ENCODE measurements around the gene SLC25A39. TPM values are rescaled to one million over a fixed set of nuclear protein-coding genes. Genes with fewer than 3 reads are reported as not detected.
"Not testable (repeated sequence)": the region's sequence is repeated elsewhere in the genome, so short reads cannot be mapped to it uniquely, and the experiment has no call there.

The SLC25A39 gene
- total and polyA plus RNA-seq, 9 of the 15 experiments (the other 6 are each of a cell fraction or from before 2014, with no cell fraction given): 4.8 to 267 (median 140) TPM

DNA sequence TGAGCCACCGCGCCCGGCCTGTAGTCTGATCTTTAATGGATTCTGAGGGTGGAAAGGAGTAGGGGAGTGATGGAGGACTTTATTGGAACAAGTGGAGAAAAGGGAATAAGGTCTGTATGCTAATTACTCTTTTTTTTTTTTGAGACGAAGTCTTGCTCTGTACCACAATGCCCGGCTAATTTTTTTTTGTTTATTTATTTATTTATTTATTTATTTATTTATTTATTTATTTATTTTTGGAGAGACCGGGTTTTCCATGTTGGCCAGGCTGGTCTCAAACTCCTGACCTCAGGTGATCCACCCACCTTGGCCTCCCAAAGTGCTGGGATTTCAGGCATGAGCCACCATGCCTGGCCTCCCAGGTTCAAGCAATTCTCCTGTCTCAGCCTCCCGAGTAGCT is 4.9 kb upstream of the SLC25A39 start:
- H3K27me3 ChIP-seq (ENCODE audit: control insufficient read depth in 2 of 2, insufficient read depth in 2 of 2, low read length in 2 of 2); H3K27ac ChIP-seq (ENCODE audit: extremely low read depth, low read depth, low read length); intact Hi-C loops (cut with micrococcal nuclease); H4K20me1 ChIP-seq (replicated peaks; ENCODE audit: control insufficient read depth, insufficient read depth, low read length); BruUV-seq (replicated peaks); CTCF ChIA-PET (ENCODE audit: low intra/inter-chr PET ratio); H2AFZ ChIP-seq (ENCODE audit: low read depth, low read length); ATAC-seq; H3K4me2 ChIP-seq (ENCODE audit: insufficient read depth, low read length); H3K79me2 ChIP-seq (ENCODE audit: control insufficient read depth, insufficient read depth, low read length); H3K4me3 ChIP-seq; FAIRE-seq; H3K9me1 ChIP-seq (ENCODE audit: control insufficient read depth, insufficient read depth, low read length); H3K36me3 ChIP-seq (ENCODE audit: control insufficient read depth, insufficient read depth, low read length); H3K9me3 ChIP-seq (replicated peaks; ENCODE audit: control insufficient read depth, insufficient read depth, low read depth, low read length); H3K9ac ChIP-seq (ENCODE audit: insufficient read depth in 1 of 2, low read depth in 2 of 2, low read length in 2 of 2); DNase-seq (ENCODE audit: extremely low read depth in 1 of 4, low spot score in 3 of 4): not testable (repeated sequence)
- in situ Hi-C loops (cut with MboI): loop anchor here (5.0 to 25.0 kb wide), 2 partner anchors 117 to 392 kb away; partner anchors contain the start of gene PPY
- POLR2A ChIA-PET: interaction anchor here (1.0 kb wide), 1 partner anchor 131 kb away, joined by 5 read pairs; no protein-coding TSS in a partner anchor
- H3K4me1 ChIP-seq (replicated peaks in 1 of 2; ENCODE audit: control insufficient read depth in 2 of 2, insufficient read depth in 2 of 2, low read length in 2 of 2): peaks cover 8 to 36% of the 10 kb centered on the region in 2 experiments; a peak in 4 of 5 replicates
- WGBS (ENCODE audit: insufficient coverage, low coverage, missing lambda C conversion rate): 82% methylated on average over 7 of the region's 7 CpGs

DNA sequence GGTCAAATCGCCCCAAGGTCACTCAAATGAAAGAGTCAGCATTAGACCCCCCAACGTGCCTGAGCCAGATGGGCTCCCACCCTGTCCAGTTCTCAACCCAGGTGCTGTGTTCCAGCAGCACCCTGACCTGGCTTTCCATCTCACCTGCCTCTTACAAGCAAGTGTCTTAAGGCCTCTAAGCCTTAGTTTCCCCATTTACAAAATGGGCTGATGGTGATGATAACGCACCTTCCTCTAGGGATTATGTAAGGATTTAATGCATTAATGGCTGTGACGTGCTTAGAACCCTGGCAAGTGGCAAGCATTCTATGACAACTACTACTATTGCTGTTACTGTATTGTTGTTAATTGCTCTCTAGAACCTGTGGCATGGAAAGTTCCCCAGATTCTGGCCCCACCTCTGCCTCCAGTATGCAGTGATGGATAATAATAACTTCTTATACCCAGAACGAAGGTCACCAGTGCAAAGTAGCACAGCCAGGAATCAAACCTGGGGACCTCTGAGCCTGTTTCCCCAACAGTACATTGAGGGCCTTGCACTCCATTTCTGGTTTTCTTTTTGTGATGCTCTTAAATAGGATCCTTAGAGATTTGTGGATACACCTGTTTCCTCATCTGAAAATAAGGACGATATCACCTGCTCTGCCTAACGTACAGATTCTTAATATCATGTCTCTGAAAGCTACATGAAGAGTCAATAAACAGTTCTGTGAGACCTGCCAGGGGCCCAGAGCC is 3.3 kb upstream of the SLC25A39 start:
- Histone ChIP-seq H3K79me2 (ENCODE audit: control insufficient read depth, insufficient read depth, low read length) (peaks cover 25% of the 10 kb centered on the region), H3K4me3 (no peak overlapping the region), H3K9me3 (replicated peaks; ENCODE audit: control insufficient read depth, insufficient read depth, low read depth, low read length) (no peaks in the 10 kb centered on the region), H3K4me2 (ENCODE audit: insufficient read depth, low read length) (no peak overlapping the region), H3K27me3 (ENCODE audit: control insufficient read depth in 2 of 2, insufficient read depth in 2 of 2, low read length in 2 of 2) (no peaks in the 10 kb centered on the region), H3K9ac (ENCODE audit: insufficient read depth in 1 of 2, low read depth in 2 of 2, low read length in 2 of 2) (no peak overlapping the region), H3K9me1 (ENCODE audit: control insufficient read depth, insufficient read depth, low read length) (no peaks in the 10 kb centered on the region), H3K36me3 (ENCODE audit: control insufficient read depth, insufficient read depth, low read length) (peaks cover 3% of the 10 kb centered on the region; the same call in 1 of the 3 replicates), H3K27ac (ENCODE audit: extremely low read depth, low read depth, low read length) (no peak overlapping the region), H3K4me1 (replicated peaks in 1 of 2; ENCODE audit: control insufficient read depth in 2 of 2, insufficient read depth in 2 of 2, low read length in 2 of 2) (peaks cover 11 to 52% of the 10 kb centered on the region in 2 experiments; a peak in 4 of 5 replicates), H4K20me1 (replicated peaks; ENCODE audit: control insufficient read depth, insufficient read depth, low read length) (no peaks in the 10 kb centered on the region), H2AFZ (ENCODE audit: low read depth, low read length) (peak overlapping the region; percentile 46; the same call in 1 of the 2 replicates)
- ChIA-PET CTCF (ENCODE audit: low intra/inter-chr PET ratio) (interaction anchor here (3.6 kb wide), 1 partner anchor 116 kb away, joined by 16 read pairs; no protein-coding TSS in a partner anchor), POLR2A (interaction anchor here (0.6 to 0.9 kb wide), 3 partner anchors 13 to 1461 kb away, joined by 3 read pairs; no protein-coding TSS in a partner anchor)
- in situ Hi-C loops (cut with MboI): loop anchor here (5.0 to 25.0 kb wide), 2 partner anchors 116 to 391 kb away; partner anchors contain the start of gene PPY
- TF ChIP-seq NR2C2 (CRISPR knock-in tag; IDR thresholded peaks at IDR 0.05): no peak
- TF ChIP-seq NR2C2 (tag; IDR thresholded peaks at IDR 0.05): no peak
- 0 out of 2 replicates have a peak, but pooled peaks have one; percentile 24 for TF ChIP-seq ESRRA (IDR thresholded peaks at IDR 0.05; ENCODE audit: borderline replicate concordance, low read depth)
- ATAC-seq (no peak), DNase-seq (ENCODE audit: extremely low read depth in 1 of 4, low spot score in 3 of 4) (no peak), FAIRE-seq (no peak)
- 77% methylated on average over 7 of the region's 7 CpGs for WGBS (ENCODE audit: insufficient coverage, low coverage, missing lambda C conversion rate)
- no TSS peak for BruUV-seq (replicated peaks)
- intact Hi-C loops (cut with micrococcal nuclease): no loop called here
